ENCODE measurements around the gene ARSB.

- no peak for TF ChIP-seq EZH2 (IDR thresholded peaks at IDR 0.05; ENCODE audit: insufficient read depth, low read length)
- no peak for TF ChIP-seq CTCF (IDR thresholded peaks at IDR 0.05; ENCODE audit: insufficient read depth, low read depth, low read length)
Measured at GRCh38 chr5:78816143-78816765, 168.9 kb downstream of the ARSB start.

Measured in astrocyte (in vitro differentiated cells and primary cell).